Stimulated activated CD8-positive, alpha-beta memory T cell treated with anti-CD3 and anti-CD28 coated beads, Interleukin-4, amount 100 ng/mL, for 48 hours (primary cell): ENCODE data around the gene WFDC1.

ENCODE experiments used
- DNase-seq: peaks from one replicate; pipeline ENCODE4 v3.0.0-alpha.2; 2020

Gene WFDC1

GRCh38 chr16:84357191-84357651, 62.5 kb downstream of the WFDC1 start:
- peak; percentile 36 for DNase-seq

- no peak for DNase-seq
Measured at GRCh38 chr16:84358601-84359295, 64.1 kb downstream of the WFDC1 start.

- no peak for DNase-seq
Measured at GRCh38 chr16:84359326-84359725, 64.6 kb downstream of the WFDC1 start.

- peak; percentile 63 for DNase-seq
Measured at GRCh38 chr16:84360170-84360569, 65.5 kb downstream of the WFDC1 start.

GRCh38 chr16:84360748-84361147, 66.1 kb downstream of the WFDC1 start:
- DNase-seq = no peak

GRCh38 chr16:84361546-84361945, 66.9 kb downstream of the WFDC1 start:
- DNase-seq = no peak

- no peak for DNase-seq
Measured at GRCh38 chr16:84362471-84362941, 67.8 kb downstream of the WFDC1 start.

- no peak for DNase-seq
Measured at GRCh38 chr16:84366208-84366607, 71.5 kb downstream of the WFDC1 start.

- no peak for DNase-seq
Measured at GRCh38 chr16:84367297-84367680, 72.6 kb downstream of the WFDC1 start.

- DNase-seq = no peak
Measured at GRCh38 chr16:84367750-84368307, 73.2 kb downstream of the WFDC1 start.

- DNase-seq = no peak
Measured at GRCh38 chr16:84368308-84368996, 73.8 kb downstream of the WFDC1 start, which contains the start of gene ATP2C2. Gene ATP2C2, plus strand, starts transcription at chr16:84368538. Its CDS starts 78 bp downstream, at chr16:84368616.

- no peak for DNase-seq
Measured at GRCh38 chr16:84369105-84369504, 74.4 kb downstream of the WFDC1 start.

- no peak for DNase-seq
Measured at GRCh38 chr16:84369938-84370627, 75.4 kb downstream of the WFDC1 start.

- DNase-seq = no peak
Measured at GRCh38 chr16:84370723-84371552, 76.3 kb downstream of the WFDC1 start.

GRCh38 chr16:84371553-84371865, 76.8 kb downstream of the WFDC1 start:
- DNase-seq = no peak

- no peak for DNase-seq
Measured at GRCh38 chr16:84373907-84374489, 79.3 kb downstream of the WFDC1 start.

GRCh38 chr16:84378099-84378498, 83.4 kb downstream of the WFDC1 start:
- no peak for DNase-seq

- DNase-seq = no peak
Measured at GRCh38 chr16:84378567-84378966, 83.9 kb downstream of the WFDC1 start.

GRCh38 chr16:84379008-84379708, 84.5 kb downstream of the WFDC1 start:
- no peak for DNase-seq
